ENCODE measurements around the gene P2RY13.

The P2RY13 gene

GRCh38 chr3:151320131-151320530 lies 9.2 kb downstream of the P2RY13 start:
- Histone ChIP-seq H3K9me3 (ENCODE audit: control insufficient read depth, insufficient read depth, low read length) (no peaks in the 10 kb centered on the region), H3K27me3 (ENCODE audit: control insufficient read depth, insufficient read depth, low read length) (no peaks in the 10 kb centered on the region), H3K4me1 (ENCODE audit: control insufficient read depth, insufficient read depth, low read length) (peaks cover 30% of the 10 kb centered on the region), H3K36me3 (ENCODE audit: control insufficient read depth, insufficient read depth, low read length) (no peaks in the 10 kb centered on the region), H3K9ac (ENCODE audit: low read depth, low read length) (no peak overlapping the region), H3K4me3 (ENCODE audit: low read depth, low read length) (no peak overlapping the region), H3K27ac (ENCODE audit: low read depth, low read length) (no peak overlapping the region)

GRCh38 chr3:151319628-151320027 lies 9.7 kb downstream of the P2RY13 start:
- Histone ChIP-seq H3K36me3 (ENCODE audit: control insufficient read depth, insufficient read depth, low read length) (no peaks in the 10 kb centered on the region), H3K9ac (ENCODE audit: low read depth, low read length) (no peak overlapping the region), H3K9me3 (ENCODE audit: control insufficient read depth, insufficient read depth, low read length) (no peaks in the 10 kb centered on the region), H3K4me3 (ENCODE audit: low read depth, low read length) (no peak overlapping the region), H3K27me3 (ENCODE audit: control insufficient read depth, insufficient read depth, low read length) (no peaks in the 10 kb centered on the region), H3K4me1 (ENCODE audit: control insufficient read depth, insufficient read depth, low read length) (peaks cover 35% of the 10 kb centered on the region), H3K27ac (ENCODE audit: low read depth, low read length) (no peak overlapping the region)

GRCh38 chr3:151318991-151319390 lies 10.4 kb downstream of the P2RY13 start:
- H3K4me1 ChIP-seq (ENCODE audit: control insufficient read depth, insufficient read depth, low read length), result peaks cover 39% of the 10 kb centered on the region
- H3K9ac ChIP-seq (ENCODE audit: low read depth, low read length), result no peak overlapping the region
- no peak overlapping the region for H3K27ac ChIP-seq (ENCODE audit: low read depth, low read length)
- no peak overlapping the region for H3K4me3 ChIP-seq (ENCODE audit: low read depth, low read length)
- H3K36me3 ChIP-seq (ENCODE audit: control insufficient read depth, insufficient read depth, low read length), result no peaks in the 10 kb centered on the region
- no peaks in the 10 kb centered on the region for H3K9me3 ChIP-seq (ENCODE audit: control insufficient read depth, insufficient read depth, low read length)
- H3K27me3 ChIP-seq (ENCODE audit: control insufficient read depth, insufficient read depth, low read length), result no peaks in the 10 kb centered on the region

GRCh38 chr3:151318313-151318712 lies 11.0 kb downstream of the P2RY13 start:
- H3K4me1 ChIP-seq (ENCODE audit: control insufficient read depth, insufficient read depth, low read length), result peaks cover 39% of the 10 kb centered on the region
- H3K36me3 ChIP-seq (ENCODE audit: control insufficient read depth, insufficient read depth, low read length), result no peaks in the 10 kb centered on the region
- no peak overlapping the region for H3K9ac ChIP-seq (ENCODE audit: low read depth, low read length)
- no peaks in the 10 kb centered on the region for H3K9me3 ChIP-seq (ENCODE audit: control insufficient read depth, insufficient read depth, low read length)
- no peaks in the 10 kb centered on the region for H3K27me3 ChIP-seq (ENCODE audit: control insufficient read depth, insufficient read depth, low read length)
- H3K4me3 ChIP-seq (ENCODE audit: low read depth, low read length), result no peak overlapping the region
- peak overlapping the region; percentile 2 for H3K27ac ChIP-seq (ENCODE audit: low read depth, low read length)

GRCh38 chr3:151316267-151316991 lies 12.9 kb downstream of the P2RY13 start, which contains the start of gene GPR87:
Gene GPR87, minus strand, starts transcription at chr3:151316820. Its CDS starts 16,720 bp downstream, at chr3:151300100.
- Histone ChIP-seq H3K4me3 (ENCODE audit: low read depth, low read length) (no peak within 1 kb of the TSS), H3K27me3 (ENCODE audit: control insufficient read depth, insufficient read depth, low read length) (no peaks in the 10 kb centered on the region), H3K4me1 (ENCODE audit: control insufficient read depth, insufficient read depth, low read length) (peaks cover 46% of the 10 kb centered on the region), H3K9me3 (ENCODE audit: control insufficient read depth, insufficient read depth, low read length) (no peaks in the 10 kb centered on the region), H3K9ac (ENCODE audit: low read depth, low read length) (no peak within 1 kb of the TSS), H3K36me3 (ENCODE audit: control insufficient read depth, insufficient read depth, low read length) (no peaks in the 10 kb centered on the region), H3K27ac (ENCODE audit: low read depth, low read length) (peak within 1 kb of the TSS; percentile 77)

GRCh38 chr3:151315846-151316245 lies 13.5 kb downstream of the P2RY13 start:
- Histone ChIP-seq H3K27ac (ENCODE audit: low read depth, low read length) (peak overlapping the region; percentile 77), H3K36me3 (ENCODE audit: control insufficient read depth, insufficient read depth, low read length) (no peaks in the 10 kb centered on the region), H3K9me3 (ENCODE audit: control insufficient read depth, insufficient read depth, low read length) (no peaks in the 10 kb centered on the region), H3K4me1 (ENCODE audit: control insufficient read depth, insufficient read depth, low read length) (peaks cover 46% of the 10 kb centered on the region), H3K27me3 (ENCODE audit: control insufficient read depth, insufficient read depth, low read length) (no peaks in the 10 kb centered on the region), H3K9ac (ENCODE audit: low read depth, low read length) (no peak overlapping the region), H3K4me3 (ENCODE audit: low read depth, low read length) (no peak overlapping the region)

- Histone ChIP-seq H3K9ac (ENCODE audit: low read depth, low read length) (no peak overlapping the region), H3K27me3 (ENCODE audit: control insufficient read depth, insufficient read depth, low read length) (no peaks in the 10 kb centered on the region), H3K27ac (ENCODE audit: low read depth, low read length) (peak overlapping the region; percentile 77), H3K4me3 (ENCODE audit: low read depth, low read length) (no peak overlapping the region), H3K4me1 (ENCODE audit: control insufficient read depth, insufficient read depth, low read length) (peaks cover 46% of the 10 kb centered on the region), H3K9me3 (ENCODE audit: control insufficient read depth, insufficient read depth, low read length) (no peaks in the 10 kb centered on the region), H3K36me3 (ENCODE audit: control insufficient read depth, insufficient read depth, low read length) (no peaks in the 10 kb centered on the region)
Measured at GRCh38 chr3:151315136-151315535, 14.2 kb downstream of the P2RY13 start.

GRCh38 chr3:151314593-151314992 lies 14.8 kb downstream of the P2RY13 start:
- H3K36me3 ChIP-seq (ENCODE audit: control insufficient read depth, insufficient read depth, low read length), result no peaks in the 10 kb centered on the region
- H3K4me3 ChIP-seq (ENCODE audit: low read depth, low read length), result no peak overlapping the region
- H3K27ac ChIP-seq (ENCODE audit: low read depth, low read length), result peak overlapping the region; percentile 77
- no peaks in the 10 kb centered on the region for H3K9me3 ChIP-seq (ENCODE audit: control insufficient read depth, insufficient read depth, low read length)
- no peak overlapping the region for H3K9ac ChIP-seq (ENCODE audit: low read depth, low read length)
- peaks cover 46% of the 10 kb centered on the region for H3K4me1 ChIP-seq (ENCODE audit: control insufficient read depth, insufficient read depth, low read length)
- no peaks in the 10 kb centered on the region for H3K27me3 ChIP-seq (ENCODE audit: control insufficient read depth, insufficient read depth, low read length)

GRCh38 chr3:151314137-151314536 lies 15.2 kb downstream of the P2RY13 start:
- Histone ChIP-seq H3K36me3 (ENCODE audit: control insufficient read depth, insufficient read depth, low read length) (no peaks in the 10 kb centered on the region), H3K4me1 (ENCODE audit: control insufficient read depth, insufficient read depth, low read length) (peaks cover 45% of the 10 kb centered on the region), H3K27ac (ENCODE audit: low read depth, low read length) (peak overlapping the region; percentile 77), H3K9me3 (ENCODE audit: control insufficient read depth, insufficient read depth, low read length) (no peaks in the 10 kb centered on the region), H3K4me3 (ENCODE audit: low read depth, low read length) (no peak overlapping the region), H3K9ac (ENCODE audit: low read depth, low read length) (no peak overlapping the region), H3K27me3 (ENCODE audit: control insufficient read depth, insufficient read depth, low read length) (no peaks in the 10 kb centered on the region)

GRCh38 chr3:151312972-151313371 lies 16.4 kb downstream of the P2RY13 start:
- no peaks in the 10 kb centered on the region for H3K9me3 ChIP-seq (ENCODE audit: control insufficient read depth, insufficient read depth, low read length)
- no peak overlapping the region for H3K27ac ChIP-seq (ENCODE audit: low read depth, low read length)
- H3K4me3 ChIP-seq (ENCODE audit: low read depth, low read length), result no peak overlapping the region
- no peaks in the 10 kb centered on the region for H3K36me3 ChIP-seq (ENCODE audit: control insufficient read depth, insufficient read depth, low read length)
- H3K27me3 ChIP-seq (ENCODE audit: control insufficient read depth, insufficient read depth, low read length), result no peaks in the 10 kb centered on the region
- peaks cover 38% of the 10 kb centered on the region for H3K4me1 ChIP-seq (ENCODE audit: control insufficient read depth, insufficient read depth, low read length)
- H3K9ac ChIP-seq (ENCODE audit: low read depth, low read length), result no peak overlapping the region

GRCh38 chr3:151309566-151309965 lies 19.8 kb downstream of the P2RY13 start:
- H3K27ac ChIP-seq (ENCODE audit: low read depth, low read length), result no peak overlapping the region

More at GRCh38 chr3:151309566-151309965, 19.8 kb downstream of the P2RY13 start:
- no peak overlapping the region for H3K4me3 ChIP-seq (ENCODE audit: low read depth, low read length)
- H3K27me3 ChIP-seq (ENCODE audit: control insufficient read depth, insufficient read depth, low read length), result no peaks in the 10 kb centered on the region
- no peaks in the 10 kb centered on the region for H3K9me3 ChIP-seq (ENCODE audit: control insufficient read depth, insufficient read depth, low read length)
- H3K4me1 ChIP-seq (ENCODE audit: control insufficient read depth, insufficient read depth, low read length), result peaks cover 49% of the 10 kb centered on the region
- H3K36me3 ChIP-seq (ENCODE audit: control insufficient read depth, insufficient read depth, low read length), result no peaks in the 10 kb centered on the region
- H3K9ac ChIP-seq (ENCODE audit: low read depth, low read length), result no peak overlapping the region

Measured in HUES48 (cell line).